Ishikawa (cell line): ENCODE measurements around the gene RD3L.

Source experiments
- MAX ChIP-seq: IDR thresholded peaks from 2 replicates; pipeline ENCODE4 v1.6.1; 2012
- RAD21 ChIP-seq: IDR thresholded peaks from 2 replicates; pipeline ENCODE4 v1.6.1; 2012; ENCODE audit warnings: low read depth

- TF ChIP-seq MAX = no peak
- TF ChIP-seq RAD21 = no peak
These were observed 4.6 kb upstream of the RD3L start for GRCh38 chr14:103946975-103947374.
